Activated CD4-positive, alpha-beta T cell treated with anti-CD3 and anti-CD28 coated beads, Interleukin-2, Interleukin-6, amounts not matched to agents 100 ng/mL and 50 ng/mL, durations not matched to agents 16 hours and 8 hours (primary cell): ENCODE results near the gene LONP1.
A peak's percentile ranks its signal among the peaks of the same experiment; 100 is the strongest.
"Not testable (repeated sequence)": the region's sequence is repeated elsewhere in the genome, so short reads cannot be mapped to it uniquely, and the experiment has no call there.

Source experiments
- DNase-seq: peaks from one replicate; pipeline ENCODE4 v3.0.0-alpha.2; 2020

The LONP1 gene

GRCh38 chr19:5691822-5692722 is 27.9 kb downstream of the LONP1 start:
- DNase-seq = peak; percentile 41

GRCh38 chr19:5690955-5691821 is 28.8 kb downstream of the LONP1 start:
- peak; percentile 70 for DNase-seq

GRCh38 chr19:5690125-5690954 is 29.6 kb downstream of the LONP1 start, which contains the start of gene RPL36:
Gene RPL36 (plus strand): TSS chr19:5690295. CDS start chr19:5690508, 213 bp downstream.
- DNase-seq = peak; percentile 99

DNA sequence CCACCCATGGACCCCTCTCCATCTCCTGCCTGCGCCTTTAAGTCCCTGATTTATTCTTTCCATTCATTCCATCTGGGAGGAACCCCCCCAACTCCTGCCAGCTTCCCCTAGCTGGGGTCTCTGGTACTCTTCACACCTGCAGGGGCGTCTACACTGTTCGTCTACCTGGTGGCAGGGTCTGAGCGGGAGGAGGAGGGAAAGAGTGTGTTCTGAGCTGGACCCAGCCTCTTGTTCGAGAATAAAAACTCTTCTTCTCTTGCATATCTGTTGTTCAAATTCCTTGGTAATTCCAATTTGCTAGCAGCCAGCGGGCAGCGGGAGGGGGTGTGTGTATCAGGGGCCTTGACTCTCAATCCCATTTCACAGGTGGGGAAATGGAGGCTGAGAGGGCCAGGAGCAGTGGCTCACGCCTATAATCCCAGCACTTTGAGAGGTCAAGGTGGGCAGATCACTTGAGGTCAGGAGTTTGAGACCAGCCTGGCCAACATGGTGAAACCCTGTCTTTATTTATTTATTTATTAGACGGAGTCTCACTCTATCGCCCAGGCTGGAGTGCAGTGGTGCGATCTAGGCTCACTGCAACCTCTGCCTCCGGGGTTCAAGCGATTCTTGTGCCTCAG is 31.6 kb downstream of the LONP1 start:
- DNase-seq = not testable (repeated sequence)

DNA sequence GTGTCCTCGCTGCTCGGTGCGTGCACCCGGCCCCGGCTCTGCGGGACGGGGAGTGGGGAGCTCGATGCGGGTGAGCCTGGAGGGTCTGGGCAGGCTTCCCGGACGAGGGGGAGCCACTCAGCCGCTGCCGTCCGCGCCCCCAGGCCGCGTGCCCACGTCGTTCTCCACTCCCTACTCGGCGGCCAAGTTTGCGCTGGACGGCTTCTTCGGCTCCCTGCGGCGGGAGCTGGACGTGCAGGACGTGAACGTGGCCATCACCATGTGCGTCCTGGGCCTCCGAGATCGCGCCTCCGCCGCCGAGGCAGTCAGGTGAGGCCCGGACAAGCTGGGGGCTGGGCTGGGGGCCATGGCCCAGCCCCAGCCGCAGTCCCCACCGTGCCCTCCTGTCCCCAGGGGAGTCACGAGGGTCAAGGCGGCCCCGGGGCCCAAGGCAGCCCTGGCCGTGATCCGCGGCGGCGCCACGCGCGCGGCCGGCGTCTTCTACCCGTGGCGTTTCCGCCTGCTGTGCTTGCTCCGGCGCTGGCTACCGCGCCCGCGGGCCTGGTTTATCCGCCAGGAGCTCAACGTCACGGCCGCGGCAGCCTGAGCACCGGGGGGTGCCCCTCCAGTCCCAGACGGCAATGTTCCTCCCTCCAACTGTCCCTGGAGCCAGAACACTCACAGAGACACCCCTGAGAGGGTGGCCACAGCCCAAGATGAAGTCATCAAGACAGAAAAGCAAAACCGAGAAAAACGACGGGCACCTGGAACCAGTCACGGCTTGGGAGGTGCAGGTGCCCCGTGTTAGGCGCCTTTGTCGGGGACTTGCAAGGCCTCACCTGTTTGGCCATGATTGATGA is 32.4 kb downstream of the LONP1 start:
- no peak for DNase-seq

DNA sequence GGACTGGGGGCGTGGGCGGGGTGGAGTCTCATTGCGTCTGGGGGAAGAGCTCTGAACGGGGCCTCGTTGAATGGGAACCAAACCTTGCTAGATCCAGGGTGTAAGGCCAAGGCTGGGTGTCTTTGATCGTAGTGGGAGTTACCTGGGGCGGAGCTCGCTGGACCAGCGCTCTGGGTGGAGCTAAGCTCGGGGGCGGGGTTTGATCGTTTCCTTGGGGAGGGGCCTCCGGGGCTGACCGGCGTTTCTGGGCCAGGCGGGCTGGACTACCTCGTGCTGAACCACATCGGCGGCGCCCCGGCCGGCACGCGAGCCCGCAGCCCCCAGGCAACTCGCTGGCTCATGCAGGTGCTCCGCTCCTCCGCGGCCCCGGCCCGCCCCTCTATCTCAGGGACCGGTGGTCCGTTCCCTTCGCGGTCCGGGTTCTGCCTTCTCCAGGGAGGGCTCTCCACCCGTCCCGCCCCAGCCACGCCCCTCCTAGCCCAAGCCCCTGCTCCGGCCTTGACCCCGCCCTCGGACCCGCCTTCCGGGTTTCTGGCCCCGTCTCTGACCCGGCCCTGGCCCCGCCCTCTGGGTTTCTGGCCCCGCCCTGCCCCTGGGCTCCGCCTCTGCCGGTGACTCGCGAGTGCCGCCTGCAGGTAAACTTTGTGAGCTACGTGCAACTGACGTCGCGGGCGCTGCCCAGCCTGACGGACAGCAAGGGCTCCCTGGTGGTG is 33.1 kb downstream of the LONP1 start:
- peak; percentile 100 for DNase-seq

- no peak for DNase-seq
Measured at GRCh38 chr19:5686326-5686646, 33.7 kb downstream of the LONP1 start.

DNA sequence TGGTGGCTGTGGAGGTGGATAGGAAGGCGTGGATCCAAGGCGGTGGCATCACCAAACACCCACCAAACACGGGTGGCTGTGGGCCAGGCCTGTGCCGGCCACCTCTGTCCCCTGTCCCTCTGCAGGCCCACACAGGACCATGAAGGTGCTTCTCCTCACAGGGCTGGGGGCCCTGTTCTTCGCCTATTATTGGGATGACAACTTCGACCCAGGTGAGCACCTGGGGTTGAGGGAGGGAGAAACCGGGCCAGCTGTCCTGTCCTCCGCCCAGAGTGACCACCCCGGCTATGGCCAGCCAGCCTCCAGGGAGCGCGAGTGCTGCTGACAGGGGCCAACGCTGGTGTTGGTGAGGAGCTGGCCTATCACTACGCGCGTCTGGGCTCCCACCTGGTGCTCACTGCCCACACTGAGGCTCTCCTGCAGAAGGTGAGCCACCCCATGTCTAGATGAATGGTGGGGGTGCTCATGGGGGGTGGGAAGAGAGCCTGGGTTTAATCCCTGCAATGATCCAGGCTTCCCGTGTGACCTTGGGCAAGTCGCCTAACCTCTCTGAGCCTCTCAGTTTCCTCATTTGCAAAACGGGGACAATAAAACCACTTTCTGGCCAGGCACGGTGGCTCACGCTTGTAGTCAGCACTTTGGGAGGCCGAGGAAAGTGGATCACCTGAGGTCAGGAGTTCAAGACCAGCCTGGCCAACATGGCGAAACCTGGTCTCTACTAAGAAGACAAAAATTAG is 35.1 kb downstream of the LONP1 start:
- DNase-seq = no peak

DNA sequence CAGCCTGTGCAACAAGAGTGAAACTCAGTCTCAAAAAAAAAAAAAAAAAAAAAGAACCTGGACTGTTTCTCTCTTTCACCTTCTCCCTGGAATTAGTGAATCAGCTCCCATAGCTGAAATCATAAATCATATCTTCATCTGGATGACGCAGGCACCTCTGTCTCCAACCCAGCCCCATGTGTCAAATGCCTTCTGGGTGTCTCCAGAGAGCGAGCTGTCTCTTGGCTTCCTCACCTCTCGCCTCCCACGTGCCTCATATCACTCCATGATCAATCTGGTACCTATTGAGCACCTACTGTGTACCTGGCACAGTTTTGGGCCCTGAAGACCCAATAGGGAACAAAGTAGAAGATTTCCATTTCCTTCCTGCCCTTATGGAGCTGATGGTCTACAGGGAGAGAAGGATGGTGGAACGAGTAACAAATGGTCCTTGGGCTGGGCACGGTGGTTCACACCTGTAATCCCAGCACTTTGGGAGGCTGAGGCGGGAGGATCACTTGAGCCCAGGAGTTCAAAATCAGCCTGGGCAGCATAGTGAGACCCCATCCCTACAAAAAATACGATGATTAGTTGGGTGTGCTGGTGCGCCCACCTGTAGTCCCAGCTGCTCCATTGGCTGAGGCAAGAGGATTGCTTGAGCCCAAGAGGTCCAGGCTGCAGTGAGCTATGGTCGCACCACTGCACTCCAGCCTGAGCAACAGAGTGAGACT is 36.6 kb downstream of the LONP1 start:
- no peak for DNase-seq

GRCh38 chr19:5682107-5682482 is 37.9 kb downstream of the LONP1 start:
- no peak for DNase-seq

DNA sequence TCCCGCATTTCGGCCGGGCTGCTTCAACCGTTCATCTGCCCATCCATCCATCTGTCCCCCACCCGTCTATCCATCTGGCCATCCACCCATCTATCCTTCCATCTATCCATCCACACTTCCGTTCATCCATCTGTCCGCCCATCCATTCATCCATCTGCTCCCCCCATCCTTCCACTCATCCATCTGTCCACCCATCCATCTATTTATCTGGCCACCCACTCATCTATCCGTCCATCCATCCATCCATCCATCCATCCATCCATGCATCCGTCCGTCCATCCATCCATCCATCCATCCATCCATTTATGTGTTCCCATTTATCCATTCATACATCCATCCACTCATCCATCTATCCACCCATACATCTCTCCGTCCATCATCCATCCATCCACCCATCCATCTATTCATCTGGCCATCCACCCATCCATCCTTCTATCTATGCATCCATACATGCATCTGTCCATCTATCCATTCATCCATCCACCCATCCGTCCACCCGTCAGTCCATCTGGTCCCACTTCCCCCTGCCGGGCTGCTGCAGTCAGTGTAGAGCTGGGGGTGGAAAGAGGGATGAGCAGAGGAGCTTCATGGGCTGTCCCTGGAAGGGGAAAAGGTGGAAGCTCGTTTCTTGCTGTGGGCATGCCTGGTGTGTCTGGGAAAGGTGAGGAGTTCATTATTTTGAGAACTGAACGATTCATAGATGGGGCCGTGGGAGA is 38.4 kb downstream of the LONP1 start:
- no peak for DNase-seq

DNA sequence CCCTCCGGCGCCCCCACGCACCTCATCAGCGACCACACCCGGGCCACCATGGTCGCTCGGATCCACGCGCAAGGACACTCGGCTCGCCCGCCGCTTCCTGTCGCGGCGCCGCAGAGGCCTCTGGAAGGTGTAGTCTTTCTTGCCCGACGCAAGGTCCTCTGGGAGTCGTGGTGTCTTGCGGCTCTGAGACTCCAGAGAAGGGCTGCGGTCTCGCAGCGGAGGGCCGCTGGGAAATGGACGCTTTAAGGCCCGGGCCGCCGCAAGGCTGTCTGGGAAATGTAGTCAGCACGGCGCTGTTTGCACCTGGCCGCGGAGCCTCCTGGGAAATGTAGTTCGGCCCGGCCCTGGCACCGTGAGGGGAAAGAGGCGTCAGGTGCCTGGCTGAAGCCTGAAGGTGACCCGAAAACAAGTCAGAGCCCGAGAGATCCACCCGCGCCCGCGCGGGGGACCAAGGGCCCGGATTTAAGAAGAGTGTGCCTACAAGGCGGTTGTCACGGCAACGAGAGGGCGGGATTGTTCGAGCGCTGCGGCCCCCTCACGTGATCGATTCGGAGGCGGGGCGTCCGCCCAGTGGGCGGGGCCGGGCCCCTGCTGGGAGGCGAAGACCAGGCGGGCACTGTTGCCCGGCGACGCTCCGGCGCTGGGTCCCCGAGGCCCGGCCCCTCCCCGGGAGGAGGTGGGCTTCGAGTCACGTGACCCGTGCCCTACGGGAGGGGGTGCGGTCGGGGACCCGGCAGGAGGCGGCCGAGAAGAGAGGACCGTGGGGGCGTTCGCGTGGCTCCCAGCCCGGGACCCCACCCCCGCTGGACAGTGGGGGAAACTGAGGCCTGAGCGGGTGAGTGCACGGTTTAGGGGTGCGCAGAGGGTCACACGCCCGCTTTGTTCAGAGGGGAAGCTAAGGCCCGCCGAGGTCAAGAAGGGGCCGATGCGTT is 39.2 kb downstream of the LONP1 start, which contains the start of the genes HSD11B1L and MICOS13:
Gene HSD11B1L (plus strand): TSS at position 591 of the 932 bp plus-strand sequence. CDS start 3,806 bp downstream, outside the sequence.
Gene MICOS13 (minus strand): TSS at position 80 of the 932 bp plus-strand sequence. CDS start 30 bp downstream, at position 50.
- peak; percentile 98 for DNase-seq

DNA sequence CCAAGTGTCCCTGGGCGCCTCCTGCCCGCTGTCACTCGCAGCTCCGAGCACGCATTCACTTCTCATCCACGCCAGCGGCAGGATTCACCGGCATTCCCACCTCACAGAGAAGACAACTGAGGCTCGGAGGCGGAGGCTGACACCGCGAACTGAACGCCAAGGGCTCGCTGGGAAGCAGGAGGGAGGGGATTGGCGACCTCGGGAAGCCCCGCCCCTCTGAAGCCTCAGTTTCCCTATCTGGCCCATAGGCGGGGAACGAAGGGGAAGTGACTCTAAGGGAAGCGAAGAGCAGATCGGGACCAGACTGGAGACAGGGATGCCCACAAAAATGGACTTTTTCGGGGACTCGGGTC is 39.9 kb downstream of the LONP1 start:
- DNase-seq = no peak

GRCh38 chr19:5679289-5680083 is 40.5 kb downstream of the LONP1 start:
- no peak for DNase-seq

- DNase-seq = no peak
Measured at GRCh38 chr19:5678071-5678718, 41.8 kb downstream of the LONP1 start.

- no peak for DNase-seq
Measured at GRCh38 chr19:5677580-5677979, 42.4 kb downstream of the LONP1 start.
